NCI-H2196 (cell line): ENCODE data around the gene ASPA.

ENCODE experiments used
- DNase-seq: peaks from one replicate; lab custom pipeline; 2025; ENCODE audit not compliant: unreplicated experiment; lab: John Stamatoyannopoulos, UW

The ASPA gene

DNA sequence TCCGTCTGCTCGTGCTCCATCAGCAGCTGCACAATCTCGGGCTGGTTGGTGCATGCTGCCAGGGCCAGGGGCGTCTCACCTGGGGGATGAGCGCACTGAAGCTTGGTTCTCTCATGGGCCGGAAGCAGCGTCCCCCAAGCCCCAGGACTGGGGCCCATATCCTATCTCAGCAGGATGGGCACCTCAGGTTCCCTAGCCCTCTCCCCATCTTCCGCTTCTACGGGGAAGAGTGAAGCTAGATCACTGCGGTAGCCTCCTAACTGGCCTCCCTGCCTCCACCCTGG is 57.0 kb downstream of the ASPA start:
- no peak for DNase-seq

DNA sequence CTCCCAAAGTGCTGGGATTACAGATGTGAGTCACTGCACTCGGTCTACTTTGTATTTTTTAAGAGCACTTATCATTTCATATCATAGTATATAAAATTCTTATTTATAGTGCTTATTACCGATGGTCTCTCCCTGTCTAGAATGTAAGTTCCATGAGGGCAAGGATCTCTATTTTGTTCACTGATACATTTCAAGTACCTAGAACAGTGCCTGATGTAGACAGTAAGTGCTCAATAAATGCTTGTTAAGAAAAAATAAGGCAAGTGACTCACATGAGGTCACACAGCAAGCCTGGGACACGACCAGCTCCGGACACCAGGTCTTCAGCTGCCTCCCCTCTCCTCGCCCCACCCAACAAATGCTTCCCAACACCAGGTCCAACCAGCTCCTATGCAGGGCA is 58.0 kb downstream of the ASPA start:
- no peak for DNase-seq

DNA sequence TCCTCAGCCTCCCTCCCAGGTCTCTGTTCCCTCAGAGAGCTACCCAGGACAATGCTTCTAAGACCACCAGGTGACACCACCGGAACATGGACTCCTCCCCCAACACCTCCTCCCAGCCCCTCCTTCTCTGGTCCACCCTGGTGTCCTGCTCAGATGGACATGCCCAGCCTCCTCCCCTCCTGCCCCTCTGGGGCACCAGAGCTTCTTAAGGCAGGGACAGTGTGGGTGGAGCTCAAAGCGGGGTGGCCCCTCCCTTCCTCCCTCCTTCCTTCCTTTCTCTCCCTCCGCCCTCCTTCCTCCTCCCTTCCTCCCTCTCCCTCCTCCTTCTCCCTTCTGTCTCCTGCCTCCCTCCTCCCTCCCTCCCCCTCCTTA is 59.1 kb downstream of the ASPA start:
- no peak for DNase-seq

DNA sequence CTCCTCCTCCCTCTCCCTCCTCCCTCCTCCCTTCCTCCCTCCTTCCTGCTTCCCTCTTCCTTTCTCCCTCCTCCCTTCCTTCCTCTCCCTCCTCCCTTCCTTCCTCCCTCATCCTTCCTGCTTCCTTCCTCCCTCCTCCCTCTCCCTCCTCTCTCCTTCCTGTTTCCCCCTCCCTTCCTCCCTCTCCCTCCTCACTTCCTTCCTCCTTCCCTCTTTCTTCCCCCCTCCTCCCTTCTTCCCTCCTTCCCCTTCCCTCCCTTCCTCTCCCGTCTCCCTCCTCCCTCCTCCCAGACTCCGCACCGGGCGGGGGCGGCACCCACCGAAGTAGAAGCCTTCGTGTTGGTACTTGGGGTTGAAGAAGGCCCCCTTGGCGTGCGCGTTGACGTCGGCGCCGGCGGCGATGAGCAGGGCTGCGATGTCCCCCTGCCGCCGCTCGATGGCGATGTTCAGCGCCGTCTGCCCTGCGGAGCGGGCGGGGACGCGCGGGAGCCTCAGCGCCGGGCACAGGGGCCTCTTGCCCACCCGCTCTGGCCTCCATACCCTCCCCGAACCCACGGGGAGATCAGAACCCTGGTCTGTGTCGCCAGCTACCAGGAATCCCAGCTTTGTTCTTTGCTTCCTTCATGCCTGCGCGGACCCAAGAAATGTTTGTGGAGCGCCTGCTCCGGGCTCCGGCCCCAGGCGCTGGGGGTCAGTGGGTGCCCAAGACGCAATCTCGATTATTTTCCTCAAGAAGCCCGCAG is 59.6 kb downstream of the ASPA start:
- DNase-seq = no peak

DNA sequence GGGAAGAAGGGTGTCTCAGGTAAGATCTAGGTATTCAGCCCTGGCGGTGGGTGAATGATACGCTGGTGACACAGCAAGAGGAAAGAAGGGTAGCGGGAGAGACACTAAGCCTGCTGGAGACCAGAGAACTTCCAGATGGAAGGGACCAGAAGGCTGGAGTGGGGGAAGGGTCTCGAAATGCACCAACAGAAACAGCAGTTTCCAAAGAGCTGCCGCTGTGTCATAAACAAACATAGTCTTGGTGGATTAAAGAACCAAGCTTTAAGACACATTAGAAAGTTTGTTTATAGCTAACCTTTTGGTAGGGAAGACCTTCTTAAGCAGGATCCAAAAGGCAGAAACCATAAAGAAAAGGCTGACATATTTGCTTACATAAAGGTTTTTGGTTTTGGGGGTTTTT is 60.9 kb downstream of the ASPA start:
- DNase-seq = no peak

DNA sequence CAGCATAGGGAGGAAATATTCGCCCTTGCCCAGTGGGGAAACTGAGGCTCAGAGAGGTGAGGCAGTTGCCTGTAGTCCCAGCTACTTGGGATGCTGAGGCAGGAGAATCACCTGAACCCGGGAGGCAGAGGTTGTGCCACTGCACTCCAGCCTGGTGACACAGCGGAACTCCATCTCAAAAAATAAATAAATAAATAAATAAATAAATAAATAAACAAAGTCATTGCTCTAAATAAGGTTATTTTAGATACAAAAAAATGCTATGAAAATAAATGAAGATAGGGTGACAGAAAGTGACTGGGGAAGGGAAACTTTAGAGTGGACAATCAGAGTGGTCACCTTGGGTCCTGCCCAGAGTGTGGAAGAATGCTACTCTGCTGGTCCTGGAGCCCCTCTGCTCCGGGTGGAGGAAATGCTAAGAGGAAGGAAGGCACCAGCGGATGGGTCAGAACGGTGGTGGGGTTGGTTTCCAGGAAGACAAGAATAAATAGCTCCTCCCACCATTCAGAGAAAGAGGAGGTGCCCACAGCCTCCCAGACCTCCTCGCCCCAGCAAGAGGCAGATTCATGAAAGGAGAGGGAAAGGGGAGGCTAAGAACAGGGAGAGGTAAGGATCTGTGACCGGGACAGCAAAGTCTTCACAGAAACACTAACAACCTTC is 64.2 kb downstream of the ASPA start:
- DNase-seq = no peak

DNA sequence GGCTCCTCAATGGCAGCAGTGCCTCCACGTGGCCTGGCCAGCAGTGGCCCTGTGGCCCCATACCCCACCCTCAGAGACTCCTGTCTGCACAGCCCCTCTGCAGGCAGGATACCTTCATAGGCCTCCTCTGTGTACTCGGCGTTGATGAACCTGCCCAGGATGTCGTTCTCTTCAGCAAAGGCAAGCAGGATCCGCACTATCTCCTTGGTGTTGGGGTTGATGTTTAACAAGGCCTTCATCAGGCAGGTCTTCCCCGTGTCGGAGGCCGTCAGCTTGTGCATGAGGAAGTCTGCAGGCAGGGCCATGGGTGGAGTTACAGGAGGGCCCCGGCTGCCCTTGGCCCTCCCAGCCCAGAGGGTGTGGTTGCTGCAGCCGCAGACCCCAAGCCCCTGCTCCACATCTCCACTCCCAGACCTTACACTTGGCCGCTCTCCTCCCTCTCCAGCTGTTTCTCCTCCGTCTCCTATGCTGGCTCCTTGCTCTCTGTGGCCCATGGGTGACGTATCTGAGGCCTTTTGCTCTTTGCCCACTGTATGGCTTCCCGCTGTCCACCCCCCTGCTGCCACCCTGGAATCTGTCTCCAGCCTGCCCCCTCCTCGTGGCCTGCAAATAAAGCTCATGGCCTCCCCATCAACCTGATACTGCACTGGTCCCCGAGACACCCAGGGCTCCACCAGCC is 66.8 kb downstream of the ASPA start:
- no peak for DNase-seq

DNA sequence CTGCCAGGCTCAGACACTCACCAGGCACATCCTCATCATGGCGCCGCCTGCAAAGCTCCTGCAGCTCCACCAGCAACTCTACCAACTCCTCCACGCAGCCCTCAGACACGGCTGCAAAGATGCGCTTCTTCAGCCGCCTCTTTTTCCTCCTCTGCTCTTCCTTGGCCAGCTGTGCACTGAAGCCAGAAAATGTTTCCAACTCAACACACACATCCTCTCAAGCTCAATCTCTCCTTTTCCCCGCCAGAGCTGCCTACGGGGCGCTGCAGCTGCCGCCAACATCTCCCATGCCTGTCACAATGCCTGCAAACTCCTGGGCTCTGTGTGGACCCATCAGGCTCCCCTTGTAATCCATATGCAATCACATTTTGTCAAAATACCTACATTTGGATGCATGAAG is 67.7 kb downstream of the ASPA start:
- DNase-seq = no peak

DNA sequence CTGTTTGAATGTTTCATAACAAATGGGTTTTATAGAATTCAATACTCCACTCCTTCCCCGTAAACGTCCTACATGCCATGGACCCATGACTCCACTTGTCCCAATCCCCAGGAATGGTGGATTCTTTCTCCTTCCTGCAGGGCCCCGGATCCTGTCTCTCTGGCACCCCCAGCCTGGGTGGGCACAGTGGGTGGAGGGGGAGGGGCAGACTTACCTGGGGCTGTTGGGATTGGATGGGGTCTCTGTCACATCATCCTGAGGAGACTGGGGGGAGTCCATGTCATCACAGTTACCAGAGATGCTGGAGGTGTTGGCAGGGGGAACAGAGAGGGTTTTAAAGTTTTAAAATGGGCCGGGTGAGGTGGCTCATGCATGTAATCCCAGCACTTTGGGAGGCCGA is 68.6 kb downstream of the ASPA start:
- DNase-seq = no peak

DNA sequence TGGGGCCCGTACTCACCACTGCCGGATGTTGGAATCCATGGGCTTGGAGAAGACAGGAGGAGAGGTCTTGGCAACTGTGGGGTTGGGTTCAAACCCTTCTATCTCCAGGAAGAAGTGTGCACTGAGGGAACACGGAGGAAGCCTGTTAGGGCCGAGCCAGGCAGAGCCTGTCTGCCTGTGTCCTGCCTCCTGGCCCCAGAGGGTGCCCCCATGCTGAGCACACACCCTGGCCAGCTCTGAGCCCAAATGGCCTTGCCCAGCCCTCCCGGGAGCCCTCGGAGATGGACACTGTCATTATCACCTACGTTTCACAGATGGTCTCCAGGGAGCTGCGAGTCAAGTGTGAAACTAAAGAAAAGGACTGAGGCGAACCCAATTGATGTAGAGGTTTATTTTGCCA is 69.4 kb downstream of the ASPA start:
- no peak for DNase-seq

DNA sequence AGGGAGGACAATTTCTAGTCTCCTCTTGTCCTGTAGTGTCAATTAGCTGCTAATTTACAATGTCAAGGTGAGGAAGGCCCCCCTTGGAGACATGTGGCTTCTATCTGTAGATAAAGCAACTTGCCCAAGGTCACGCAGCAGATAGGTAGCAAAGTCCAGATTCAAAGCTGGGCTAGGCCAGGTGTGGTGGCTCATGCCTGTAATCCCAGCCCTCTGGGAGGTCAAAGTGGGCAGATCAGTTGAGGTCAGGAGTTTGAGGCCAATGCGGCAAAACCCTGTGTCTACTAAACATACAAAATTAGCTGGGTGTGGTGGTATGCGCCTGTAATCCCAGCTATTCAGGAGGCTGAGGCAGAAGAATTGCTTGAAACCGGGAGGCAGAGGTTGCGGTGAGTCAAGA is 70.7 kb downstream of the ASPA start:
- DNase-seq = no peak

DNA sequence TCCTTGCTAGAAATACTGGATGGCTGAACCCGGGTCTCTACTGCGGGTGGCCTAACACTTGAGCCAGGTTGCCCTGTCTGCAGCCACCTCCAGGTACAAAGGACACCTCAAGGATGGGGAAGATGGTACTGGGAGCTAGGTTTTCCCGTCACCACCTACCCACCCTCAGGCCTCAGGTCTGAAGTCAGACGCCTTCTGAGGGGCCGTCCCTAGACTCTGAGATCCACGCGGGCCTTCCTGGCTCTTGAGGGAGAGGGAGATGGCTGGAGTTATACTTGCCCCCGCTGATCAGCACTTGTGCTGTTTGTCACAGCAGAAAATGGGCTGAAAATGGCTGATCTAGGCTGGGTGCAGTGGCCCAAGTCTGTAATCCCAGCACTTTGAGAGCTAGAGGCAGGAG is 71.2 kb downstream of the ASPA start:
- DNase-seq = no peak

DNA sequence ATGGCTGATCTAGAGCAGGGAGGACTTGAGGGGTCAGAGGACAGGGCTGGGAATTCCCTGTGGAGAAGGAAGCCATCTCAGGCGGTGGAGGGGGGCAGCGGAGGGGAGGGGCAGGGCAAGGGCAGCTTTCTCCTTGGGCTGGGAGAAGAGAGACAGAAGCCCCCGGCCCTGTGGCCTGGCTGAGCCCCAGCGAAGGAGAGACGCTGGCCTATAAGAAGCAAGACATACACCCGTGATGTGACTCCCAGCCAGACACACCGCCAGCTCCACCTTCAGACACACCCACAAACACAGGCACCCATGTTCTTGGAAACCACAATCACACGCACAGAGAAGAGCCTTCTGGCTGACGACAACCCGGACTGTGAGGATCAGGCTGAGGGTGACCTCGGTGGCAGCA is 71.8 kb downstream of the ASPA start:
- DNase-seq = no peak

DNA sequence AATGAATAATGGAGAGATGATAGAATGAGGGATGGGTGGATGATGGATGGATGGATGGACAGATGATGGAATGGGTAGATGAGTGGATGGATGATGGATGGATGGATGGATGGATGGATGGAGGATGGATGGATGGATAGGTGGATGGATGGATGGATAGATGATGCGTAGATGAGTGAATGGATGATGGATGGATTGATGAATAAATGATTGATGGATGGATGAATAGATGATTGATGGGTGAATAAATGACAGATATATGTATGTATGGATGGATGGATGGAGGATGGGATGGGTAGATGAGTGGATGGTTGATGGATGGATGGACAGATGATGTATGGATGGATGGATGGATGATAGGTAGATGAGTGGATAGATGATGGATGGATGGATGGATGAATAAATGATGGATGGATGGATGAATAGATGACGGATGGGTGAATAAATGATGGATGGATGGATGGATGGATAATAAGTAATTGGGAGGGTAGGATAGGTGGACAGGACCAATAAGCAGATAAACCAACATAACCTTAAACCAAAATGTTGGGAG is 73.9 kb downstream of the ASPA start:
- no peak for DNase-seq

DNA sequence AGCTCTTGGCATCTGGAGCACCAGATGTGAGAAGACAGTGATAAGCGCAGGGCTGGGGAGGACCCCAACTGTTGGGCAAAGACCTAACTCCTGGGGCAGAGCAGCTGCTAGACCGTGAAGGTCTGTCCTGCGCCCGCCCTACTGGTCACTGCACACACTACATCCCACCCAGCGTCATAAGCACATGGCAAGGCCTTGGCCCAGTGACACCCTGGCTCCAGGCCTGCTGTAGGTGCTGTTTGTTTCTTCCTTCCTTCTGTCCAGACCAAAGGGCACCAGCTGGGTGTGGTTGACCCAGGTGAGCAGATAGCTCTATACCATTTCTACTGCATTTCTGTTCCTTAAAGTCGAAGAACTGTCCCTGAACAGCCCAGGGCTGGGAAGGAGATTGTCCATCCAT is 75.4 kb downstream of the ASPA start:
- DNase-seq = no peak

DNA sequence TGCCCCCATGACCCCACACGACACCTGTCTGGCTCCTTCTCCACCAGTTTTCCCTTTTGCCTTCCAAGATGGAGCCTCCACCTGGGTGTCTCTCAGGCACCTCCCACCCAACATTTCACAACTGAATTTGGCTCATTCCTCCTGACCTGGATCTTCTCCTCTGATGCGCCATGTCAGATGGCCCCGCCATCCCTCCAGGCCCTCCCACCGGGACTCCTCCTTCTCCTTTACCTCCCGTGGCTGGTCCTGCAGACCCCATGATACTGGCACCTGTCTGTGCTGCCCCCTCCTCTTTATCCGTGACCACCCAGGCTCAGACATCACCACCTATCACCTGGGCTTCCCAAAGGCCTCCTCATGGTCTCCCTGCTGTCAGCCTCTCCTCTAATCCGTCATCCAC is 77.1 kb downstream of the ASPA start:
- no peak for DNase-seq
